ENCODE results near the gene PTGR3. TPM values are rescaled to one million over a fixed set of nuclear protein-coding genes. Genes with fewer than 3 reads are reported as not detected.

The PTGR3 gene
- total and polyA plus RNA-seq, 4 donors, result 6.8 to 18.7 (median 11.4) TPM

GRCh38 chr18:75160364-75160763 lies 48.6 kb downstream of the PTGR3 start (continued):
- TF ChIP-seq CTCF (IDR thresholded peaks at IDR 0.05; ENCODE audit: low read depth, low read length, missing input control) (no peak), FOXA1 (IDR thresholded peaks at IDR 0.05) (no peak), HNF4G (IDR thresholded peaks at IDR 0.05) (no peak), NR2F2 (IDR thresholded peaks at IDR 0.05) (no peak), TAF1 (conservative IDR thresholded peaks at IDR 0.05) (no peak), REST (IDR thresholded peaks at IDR 0.05) (no peak)

GRCh38 chr18:75159646-75160356 lies 49.1 kb downstream of the PTGR3 start:
- no peaks in the 10 kb centered on the region for H3K27me3 ChIP-seq (ENCODE audit: control insufficient read depth in 4 of 4, insufficient read depth in 4 of 4, low read length in 3 of 4)
- no peak for DNase-seq (ENCODE audit: low spot score)
- H3K4me3 ChIP-seq (ENCODE audit: low read depth in 1 of 3, low read length in 3 of 3), result no peak overlapping the region
- H3K36me3 ChIP-seq (ENCODE audit: control insufficient read depth in 4 of 4, insufficient read depth in 3 of 4, low read depth in 1 of 4, low read length in 3 of 4), result no peaks in the 10 kb centered on the region
- TF ChIP-seq ZBTB33 (IDR thresholded peaks at IDR 0.05), result no peak
- H3K9me3 ChIP-seq (ENCODE audit: control insufficient read depth in 4 of 4, low read length in 3 of 4), result no peaks in the 10 kb centered on the region
- no peak overlapping the region for H3K9ac ChIP-seq (ENCODE audit: low read depth in 1 of 2, low read length in 2 of 2)
- peaks cover 0 to 5% (median 0%) of the 10 kb centered on the region in 4 donors for H3K4me1 ChIP-seq (ENCODE audit: control insufficient read depth in 4 of 4, insufficient read depth in 4 of 4, low read length in 3 of 4)
- WGBS, result 69% methylated on average over 16 of the region's 16 CpGs
- no peak overlapping the region for H3K27ac ChIP-seq (ENCODE audit: low read depth in 1 of 2, low read length in 2 of 2)

- no peak for DNase-seq (ENCODE audit: low spot score)
- WGBS, result 79% methylated on average over 9 of the region's 9 CpGs
- Histone ChIP-seq H3K4me1 (ENCODE audit: control insufficient read depth in 4 of 4, insufficient read depth in 4 of 4, low read length in 3 of 4) (peaks cover 0 to 5% (median 0%) of the 10 kb centered on the region in 4 donors), H3K27ac (ENCODE audit: low read depth in 1 of 2, low read length in 2 of 2) (no peak overlapping the region), H3K27me3 (ENCODE audit: control insufficient read depth in 4 of 4, insufficient read depth in 4 of 4, low read length in 3 of 4) (no peaks in the 10 kb centered on the region), H3K36me3 (ENCODE audit: control insufficient read depth in 4 of 4, insufficient read depth in 3 of 4, low read depth in 1 of 4, low read length in 3 of 4) (no peaks in the 10 kb centered on the region), H3K4me3 (ENCODE audit: low read depth in 1 of 3, low read length in 3 of 3) (no peak overlapping the region), H3K9me3 (ENCODE audit: control insufficient read depth in 4 of 4, low read length in 3 of 4) (no peaks in the 10 kb centered on the region), H3K9ac (ENCODE audit: low read depth in 1 of 2, low read length in 2 of 2) (no peak overlapping the region)
- TF ChIP-seq RAD21 (IDR thresholded peaks at IDR 0.05), result no peak
- no peak for TF ChIP-seq GABPA (IDR thresholded peaks at IDR 0.05 in 1 of 2, conservative IDR thresholded peaks at IDR 0.05 in 1 of 2)
- no peak for TF ChIP-seq EGR1 (IDR thresholded peaks at IDR 0.05; ENCODE audit: low read depth in 2 of 2)
These were observed 49.8 kb downstream of the PTGR3 start for GRCh38 chr18:75159238-75159518.

Other genes starting within 250 kb of the PTGR3 start
- gene TSHZ1, start 1.7 kb upstream of the PTGR3 start, total RNA-seq, result 1 to 10 TPM; 4.2 to 6.6 TPM
- 1 to 10 TPM; 5.6 TPM for gene TSHZ1, start 1.7 kb upstream of the PTGR3 start, polyA plus RNA-seq
- gene SMIM21, start 218.6 kb upstream of the PTGR3 start, total RNA-seq, result not detected
- gene SMIM21, start 218.6 kb upstream of the PTGR3 start, polyA plus RNA-seq, result not detected